DND-41 (cell line): ENCODE measurements around the gene ABCC8.

Experiments
- ATAC-seq: fragments of 200-7000 bp; cut with Tn5 transposase; 3 replicates; pipeline ENCODE4 v1.9.1; 2021; ENCODE audit warnings: low read depth; ENCODE audit not compliant: insufficient read depth
- DNase-seq: peaks from one replicate; pipeline ENCODE4 v3.0.0-alpha.2; 2020
- H2AFZ ChIP-seq: 2 replicates; pipeline ENCODE4 v1.6.0; 2012; ENCODE audit warnings: low read depth, low read length
- H3K27ac ChIP-seq: 2 replicates; pipeline ENCODE4 v1.5.1; 2012; ENCODE audit warnings: low read length, inconsistent platforms
- H3K27me3 ChIP-seq: fragments of 200-600 bp; sonication (generic); 2 replicates; pipeline ENCODE4 v1.6.0; 2012; ENCODE audit warnings: low read length, mild to moderate bottlenecking, inconsistent platforms; ENCODE audit not compliant: insufficient read depth, poor library complexity
- H3K36me3 ChIP-seq: 2 replicates; pipeline ENCODE4 v1.5.1; 2012; ENCODE audit warnings: low read length, inconsistent platforms; ENCODE audit not compliant: insufficient read depth
- H3K4me1 ChIP-seq: 2 replicates; pipeline ENCODE4 v1.5.1; 2012; ENCODE audit warnings: mild to moderate bottlenecking, low read length; ENCODE audit not compliant: insufficient read depth
- H3K4me2 ChIP-seq: 2 replicates; pipeline ENCODE4 v1.6.0; 2012; ENCODE audit warnings: mild to moderate bottlenecking, moderate library complexity, low read length, inconsistent platforms; ENCODE audit not compliant: insufficient read depth
- H3K4me3 ChIP-seq, 2 experiments: fragments of 200-600 bp in 1 of 2; shearing (Covaris generic) in 1 of 2; 2 replicates each; pipeline ENCODE4 v1.5.1; 2012 to 2016; ENCODE audit warnings: inconsistent platforms in 2 of 2, low read length in 2 of 2, mild to moderate bottlenecking in 2 of 2, low read depth in 1 of 2, moderate library complexity in 1 of 2
- H3K79me2 ChIP-seq: 2 replicates; pipeline ENCODE4 v1.6.0; 2012; ENCODE audit warnings: low read length, inconsistent platforms; ENCODE audit not compliant: insufficient read depth
- H3K9ac ChIP-seq: 2 replicates; pipeline ENCODE4 v1.6.0; 2012; ENCODE audit warnings: low read depth, mild to moderate bottlenecking, inconsistent platforms, low read length, moderate library complexity
- H3K9me3 ChIP-seq: 2 replicates; pipeline ENCODE4 v1.5.1; 2012; ENCODE audit warnings: low read length, moderate library complexity, mild to moderate bottlenecking, inconsistent platforms; ENCODE audit not compliant: insufficient read depth, severe bottlenecking
- H4K20me1 ChIP-seq: 2 replicates; pipeline ENCODE4 v1.6.0; 2012; ENCODE audit warnings: low read length; ENCODE audit not compliant: insufficient read depth
- EZH2 ChIP-seq: IDR thresholded peaks from 3 replicates; pipeline ENCODE4 v1.6.1; 2012; ENCODE audit warnings: borderline replicate concordance, low read depth, mild to moderate bottlenecking, moderate library complexity, low read length, inconsistent platforms; ENCODE audit not compliant: severe bottlenecking
- TF ChIP-seq, protein P1 (sequence below): IDR thresholded peaks from 2 replicates; pipeline ENCODE4 v1.5.1; 2012; ENCODE audit warnings: borderline replicate concordance, low read length, moderate library complexity, mild to moderate bottlenecking; ENCODE audit not compliant: poor library complexity, severe bottlenecking; ENCODE audit errors: extremely low read depth

The ABCC8 gene

DNA sequence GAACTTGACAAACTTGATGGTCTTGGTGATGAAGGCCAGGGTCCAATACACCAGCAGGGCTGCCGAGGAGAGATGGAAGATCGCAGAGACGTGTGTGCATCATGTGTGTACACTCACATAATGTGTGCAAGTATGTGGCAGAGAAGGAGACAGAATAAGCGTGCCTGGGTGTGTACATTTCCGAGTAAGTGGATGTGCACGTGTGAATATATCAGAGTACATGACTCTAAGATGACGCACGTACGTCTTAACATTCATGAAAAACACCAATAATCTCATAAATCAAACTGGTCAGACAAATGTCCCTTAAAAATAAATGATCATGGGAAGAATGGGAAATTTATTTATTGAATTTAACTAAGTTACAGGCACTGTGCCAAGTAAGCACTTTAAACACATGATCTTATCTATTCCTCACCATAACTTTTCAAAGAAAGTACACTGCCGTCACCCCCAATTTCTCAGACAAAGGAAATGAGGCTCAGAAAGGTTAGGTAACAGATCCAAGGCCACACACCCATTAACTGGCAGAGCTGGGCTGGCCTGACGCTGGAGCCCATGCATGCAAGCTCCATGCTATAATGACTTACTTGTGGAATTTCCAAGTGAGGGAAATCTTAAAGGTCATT, 13.0 kb downstream of the ABCC8 start:
- Histone ChIP-seq H3K36me3 (0 out of 2 replicates have a peak, but pooled peaks cover 3% of the 10 kb centered on the region), H3K9me3 (no peaks in the 10 kb centered on the region), H3K4me2 (no peak overlapping the region), H3K9ac (no peak overlapping the region), H4K20me1 (no peaks in the 10 kb centered on the region), H3K27me3 (no peaks in the 10 kb centered on the region), H3K4me3 (no peak overlapping the region), H2AFZ (no peak overlapping the region), H3K79me2 (no peaks in the 10 kb centered on the region), H3K27ac (no peak overlapping the region), H3K4me1 (0 out of 2 replicates have a peak, but pooled peaks cover 6% of the 10 kb centered on the region)
- no peak for DNase-seq
- no peak for ATAC-seq
- no peak for TF ChIP-seq EZH2
- TF ChIP-seq, protein P1, sequence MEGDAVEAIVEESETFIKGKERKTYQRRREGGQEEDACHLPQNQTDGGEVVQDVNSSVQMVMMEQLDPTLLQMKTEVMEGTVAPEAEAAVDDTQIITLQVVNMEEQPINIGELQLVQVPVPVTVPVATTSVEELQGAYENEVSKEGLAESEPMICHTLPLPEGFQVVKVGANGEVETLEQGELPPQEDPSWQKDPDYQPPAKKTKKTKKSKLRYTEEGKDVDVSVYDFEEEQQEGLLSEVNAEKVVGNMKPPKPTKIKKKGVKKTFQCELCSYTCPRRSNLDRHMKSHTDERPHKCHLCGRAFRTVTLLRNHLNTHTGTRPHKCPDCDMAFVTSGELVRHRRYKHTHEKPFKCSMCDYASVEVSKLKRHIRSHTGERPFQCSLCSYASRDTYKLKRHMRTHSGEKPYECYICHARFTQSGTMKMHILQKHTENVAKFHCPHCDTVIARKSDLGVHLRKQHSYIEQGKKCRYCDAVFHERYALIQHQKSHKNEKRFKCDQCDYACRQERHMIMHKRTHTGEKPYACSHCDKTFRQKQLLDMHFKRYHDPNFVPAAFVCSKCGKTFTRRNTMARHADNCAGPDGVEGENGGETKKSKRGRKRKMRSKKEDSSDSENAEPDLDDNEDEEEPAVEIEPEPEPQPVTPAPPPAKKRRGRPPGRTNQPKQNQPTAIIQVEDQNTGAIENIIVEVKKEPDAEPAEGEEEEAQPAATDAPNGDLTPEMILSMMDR: no peak

GRCh38 chr11:17462940-17463339, 13.7 kb downstream of the ABCC8 start:
- H3K27ac ChIP-seq: no peak overlapping the region
- no peaks in the 10 kb centered on the region for H3K79me2 ChIP-seq
- H3K4me1 ChIP-seq: peaks cover 11% of the 10 kb centered on the region
- no peak overlapping the region for H2AFZ ChIP-seq
- H3K4me2 ChIP-seq: no peak overlapping the region
- no peaks in the 10 kb centered on the region for H4K20me1 ChIP-seq
- ATAC-seq (no peak), DNase-seq (no peak)
- H3K9ac ChIP-seq: no peak overlapping the region
- no peaks in the 10 kb centered on the region for H3K27me3 ChIP-seq
- H3K36me3 ChIP-seq: 0 out of 2 replicates have a peak, but pooled peaks cover 3% of the 10 kb centered on the region
- TF ChIP-seq, protein P1: no peak
- TF ChIP-seq EZH2: no peak
- no peak overlapping the region for H3K4me3 ChIP-seq
- no peaks in the 10 kb centered on the region for H3K9me3 ChIP-seq

- no peaks in the 10 kb centered on the region for H3K27me3 ChIP-seq
- no peak for DNase-seq
- H3K4me1 ChIP-seq: peaks cover 21% of the 10 kb centered on the region
- no peak overlapping the region for H3K27ac ChIP-seq
- H2AFZ ChIP-seq: no peak overlapping the region
- no peaks in the 10 kb centered on the region for H3K9me3 ChIP-seq
- ATAC-seq: no peak
- no peak overlapping the region for H3K4me2 ChIP-seq
- H3K36me3 ChIP-seq: 0 out of 2 replicates have a peak, but pooled peaks cover 3% of the 10 kb centered on the region
- H4K20me1 ChIP-seq: no peaks in the 10 kb centered on the region
- H3K9ac ChIP-seq: no peak overlapping the region
- TF ChIP-seq, protein P1: no peak
- no peak for TF ChIP-seq EZH2
- no peak overlapping the region for H3K4me3 ChIP-seq
- no peaks in the 10 kb centered on the region for H3K79me2 ChIP-seq
These were observed 16.2 kb downstream of the ABCC8 start for GRCh38 chr11:17460406-17460805.
